ENCODE data around the gene GGT6.
"Not testable (repeated sequence)": the region's sequence is repeated elsewhere in the genome, so short reads cannot be mapped to it uniquely, and the experiment has no call there.

GGT6 gene

GRCh38 chr17:4560421-4560820 lies at the start of gene GGT6:
GGT6 (minus strand) TSS chr17:4560577; CDS start chr17:4560521, 56 bp downstream.
- DNase-seq: no peak

GRCh38 chr17:4610162-4610561 lies 49.8 kb upstream of the GGT6 start:
- no peak for DNase-seq

GRCh38 chr17:4609761-4610160 lies 49.4 kb upstream of the GGT6 start:
- DNase-seq: no peak

- DNase-seq: no peak
Measured at GRCh38 chr17:4607773-4608187, 47.4 kb upstream of the GGT6 start.

GRCh38 chr17:4607261-4607741 lies 46.9 kb upstream of the GGT6 start:
- no peak for DNase-seq

- no peak for DNase-seq
Measured at GRCh38 chr17:4605826-4606225, 45.4 kb upstream of the GGT6 start.

GRCh38 chr17:4604736-4605135 lies 44.4 kb upstream of the GGT6 start:
- DNase-seq: not testable (repeated sequence)

- DNase-seq: no peak
Measured at GRCh38 chr17:4604111-4604644, 43.8 kb upstream of the GGT6 start.

GRCh38 chr17:4602041-4602440 lies 41.7 kb upstream of the GGT6 start:
- DNase-seq: no peak

GRCh38 chr17:4601326-4601725 lies 40.9 kb upstream of the GGT6 start:
- no peak for DNase-seq

GRCh38 chr17:4600563-4600962 lies 40.2 kb upstream of the GGT6 start:
- no peak for DNase-seq

GRCh38 chr17:4599505-4600281 lies 39.3 kb upstream of the GGT6 start:
- DNase-seq: no peak

- no peak for DNase-seq
Measured at GRCh38 chr17:4598776-4599504, 38.6 kb upstream of the GGT6 start.

GRCh38 chr17:4597975-4598374 lies 37.6 kb upstream of the GGT6 start:
- no peak for DNase-seq

- no peak for DNase-seq
Measured at GRCh38 chr17:4596636-4597380, 36.4 kb upstream of the GGT6 start.

GRCh38 chr17:4595685-4596342 lies 35.4 kb upstream of the GGT6 start:
- not testable (repeated sequence) for DNase-seq

- DNase-seq: peak; percentile 49
Measured at GRCh38 chr17:4594931-4595684, 34.7 kb upstream of the GGT6 start.

GRCh38 chr17:4594406-4594805 lies 34.0 kb upstream of the GGT6 start:
- DNase-seq: no peak

- DNase-seq: no peak
Measured at GRCh38 chr17:4593021-4593421, 32.6 kb upstream of the GGT6 start.

GRCh38 chr17:4592240-4593005 lies 32.0 kb upstream of the GGT6 start:
- no peak for DNase-seq

GRCh38 chr17:4591529-4591928 lies 31.2 kb upstream of the GGT6 start:
- no peak for DNase-seq
